HepG2 (cell line): ENCODE results near the gene MRPL28. TPM values are rescaled to one million over a fixed set of nuclear protein-coding genes. Genes with fewer than 3 reads are reported as not detected.

ENCODE experiments used
- AHR ChIP-seq: IDR thresholded peaks from 2 replicates; pipeline ENCODE4 v1.6.1; 2018; ENCODE audit warnings: missing genetic modification reagents, missing compliant biosample characterization
- BRD4 ChIP-seq: sonication (generic); formaldehyde crosslinking; IDR thresholded peaks from 2 replicates; pipeline ENCODE4 v1.4.0; 2020; ENCODE audit warnings: missing genetic modification reagents
- ETS1 ChIP-seq: sonication (generic); formaldehyde crosslinking; IDR thresholded peaks from 2 replicates; pipeline ENCODE4 v1.4.0; 2020; ENCODE audit warnings: missing genetic modification reagents
- GTF2F1 ChIP-seq: fragments of 150-350 bp; IDR thresholded peaks from 2 replicates; pipeline ENCODE4 v1.6.1; 2014; ENCODE audit warnings: low read length
- JUND ChIP-seq: sonication (generic); formaldehyde crosslinking; IDR thresholded peaks from 2 replicates; pipeline ENCODE4 v1.8.0; 2022; ENCODE audit warnings: mild to moderate bottlenecking, missing genetic modification reagents
- MAFG ChIP-seq: sonication (generic); formaldehyde crosslinking; IDR thresholded peaks from 2 replicates; pipeline ENCODE4 v1.5.1; 2020; ENCODE audit warnings: mild to moderate bottlenecking, missing genetic modification reagents
- POLR2AphosphoS2 ChIP-seq: IDR thresholded peaks from 2 replicates; pipeline ENCODE4 v1.6.1; 2011; ENCODE audit warnings: low read depth, low read length, improper control_type of control experiment
- RFX1 ChIP-seq: fragments of 450-650 bp; IDR thresholded peaks from 2 replicates; pipeline ENCODE4 v1.6.1; 2017
- SP2 ChIP-seq: sonication (generic); formaldehyde crosslinking; IDR thresholded peaks from 2 replicates; pipeline ENCODE4 v1.5.1; 2020; ENCODE audit warnings: mild to moderate bottlenecking, missing genetic modification reagents
- ZBTB20 ChIP-seq: sonication (generic); formaldehyde crosslinking; IDR thresholded peaks from 2 replicates; pipeline ENCODE4 v1.8.1; 2023; ENCODE audit warnings: missing genetic modification reagents, low read depth, mild to moderate bottlenecking, borderline replicate concordance
- ZGPAT ChIP-seq: IDR thresholded peaks from 2 replicates; pipeline ENCODE4 v1.6.1; 2016; ENCODE audit warnings: mild to moderate bottlenecking
- ZNF276 ChIP-seq: sonication (generic); formaldehyde crosslinking; IDR thresholded peaks from 2 replicates; pipeline ENCODE4 v1.4.0; 2020; ENCODE audit warnings: mild to moderate bottlenecking, low read depth, missing genetic modification reagents
- ZNF382 ChIP-seq: sonication (generic); formaldehyde crosslinking; IDR thresholded peaks from 2 replicates; pipeline ENCODE4 v1.5.0; 2020; ENCODE audit warnings: missing genetic modification reagents, mild to moderate bottlenecking, borderline replicate concordance
- ZNF549 ChIP-seq: sonication (generic); formaldehyde crosslinking; IDR thresholded peaks from 2 replicates; pipeline ENCODE4 v1.5.0; 2020; ENCODE audit warnings: missing genetic modification reagents
- ZNF567 ChIP-seq: sonication (generic); formaldehyde crosslinking; IDR thresholded peaks from 2 replicates; pipeline ENCODE4 v1.8.1; 2023; ENCODE audit warnings: mild to moderate bottlenecking, missing genetic modification reagents, borderline replicate concordance
- ZNF619 ChIP-seq: sonication (generic); formaldehyde crosslinking; IDR thresholded peaks from 2 replicates; pipeline ENCODE4 v1.4.0; 2020; ENCODE audit warnings: mild to moderate bottlenecking, missing genetic modification reagents
- ZNF790 ChIP-seq: sonication (generic); formaldehyde crosslinking; IDR thresholded peaks from 2 replicates; pipeline ENCODE4 v1.8.0; 2022; ENCODE audit warnings: missing genetic modification reagents, mild to moderate bottlenecking, borderline replicate concordance
- ZSCAN31 ChIP-seq: sonication (generic); formaldehyde crosslinking; IDR thresholded peaks from 2 replicates; pipeline ENCODE4 v1.5.0; 2020; ENCODE audit warnings: low read depth, mild to moderate bottlenecking, missing genetic modification reagents
- polyA plus RNA-seq, 8 experiments: library from polyadenylated mRNA; depleted of rRNA in 3 of 8; stranded (reverse) in 7 of 8; unstranded in 1 of 8; fragments of >200 nt; fragmentation: Illumina TruSeq in 4 of 8; extraction: Trizol in 4 of 8; gene quantifications; 2 replicates each; pipeline versions ENCODE4 v1.2.1 to v1.2.3, GENCODE V29; 2011 to 2016; ENCODE audit warnings: low read depth in 4 of 8, missing spikeins in 1 of 8, mixed read lengths in 1 of 8; ENCODE audit not compliant: insufficient read depth in 1 of 8
- total RNA-seq, 5 experiments: library from RNA; depleted of rRNA; stranded (reverse); fragments of >200 nt; fragmentation: Illumina TruSeq; extraction: Trizol; gene quantifications; 2 replicates each; pipeline ENCODE4 v1.2.3, GENCODE V29; 2016; ENCODE audit warnings: low read depth in 1 of 5
- TF ChIP-seq, protein P1 (sequence below): sonication (generic); formaldehyde crosslinking; IDR thresholded peaks from 2 replicates; pipeline ENCODE4 v1.4.0; 2020; ENCODE audit warnings: missing genetic modification reagents
- TF ChIP-seq, protein P2 (sequence below): sonication (generic); formaldehyde crosslinking; IDR thresholded peaks from 2 replicates; pipeline ENCODE4 v1.5.1; 2020; ENCODE audit warnings: mild to moderate bottlenecking, missing genetic modification reagents, borderline replicate concordance

MRPL28 gene
- total and polyA plus RNA-seq, 2 of the 13 experiments (the other 11 are each of a cell fraction or from before 2014, with no cell fraction given) = 114 to 135 TPM

GRCh38 chr16:361341-361871 lies 8.9 kb downstream of the MRPL28 start (continued):
- TF ChIP-seq, protein P1, sequence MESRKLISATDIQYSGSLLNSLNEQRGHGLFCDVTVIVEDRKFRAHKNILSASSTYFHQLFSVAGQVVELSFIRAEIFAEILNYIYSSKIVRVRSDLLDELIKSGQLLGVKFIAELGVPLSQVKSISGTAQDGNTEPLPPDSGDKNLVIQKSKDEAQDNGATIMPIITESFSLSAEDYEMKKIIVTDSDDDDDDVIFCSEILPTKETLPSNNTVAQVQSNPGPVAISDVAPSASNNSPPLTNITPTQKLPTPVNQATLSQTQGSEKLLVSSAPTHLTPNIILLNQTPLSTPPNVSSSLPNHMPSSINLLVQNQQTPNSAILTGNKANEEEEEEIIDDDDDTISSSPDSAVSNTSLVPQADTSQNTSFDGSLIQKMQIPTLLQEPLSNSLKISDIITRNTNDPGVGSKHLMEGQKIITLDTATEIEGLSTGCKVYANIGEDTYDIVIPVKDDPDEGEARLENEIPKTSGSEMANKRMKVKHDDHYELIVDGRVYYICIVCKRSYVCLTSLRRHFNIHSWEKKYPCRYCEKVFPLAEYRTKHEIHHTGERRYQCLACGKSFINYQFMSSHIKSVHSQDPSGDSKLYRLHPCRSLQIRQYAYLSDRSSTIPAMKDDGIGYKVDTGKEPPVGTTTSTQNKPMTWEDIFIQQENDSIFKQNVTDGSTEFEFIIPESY (CRISPR knock-in tag) = peak; percentile 46; the same call in 1 of the 2 replicates
- TF ChIP-seq ZSCAN31 (CRISPR knock-in tag) = no peak
- TF ChIP-seq, protein P2, sequence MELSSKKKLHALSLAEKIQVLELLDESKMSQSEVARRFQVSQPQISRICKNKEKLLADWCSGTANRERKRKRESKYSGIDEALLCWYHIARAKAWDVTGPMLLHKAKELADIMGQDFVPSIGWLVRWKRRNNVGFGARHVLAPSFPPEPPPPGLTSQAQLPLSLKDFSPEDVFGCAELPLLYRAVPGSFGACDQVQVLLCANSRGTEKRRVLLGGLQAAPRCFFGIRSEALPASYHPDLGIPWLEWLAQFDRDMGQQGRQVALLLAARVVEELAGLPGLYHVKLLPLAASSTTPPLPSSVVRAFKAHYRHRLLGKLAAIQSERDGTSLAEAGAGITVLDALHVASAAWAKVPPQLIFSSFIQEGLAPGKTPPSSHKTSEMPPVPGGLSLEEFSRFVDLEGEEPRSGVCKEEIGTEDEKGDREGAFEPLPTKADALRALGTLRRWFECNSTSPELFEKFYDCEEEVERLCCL (CRISPR knock-in tag) = 0 out of 2 replicates have a peak, but pooled peaks have one; percentile 20
- no peak for TF ChIP-seq POLR2AphosphoS2
- TF ChIP-seq GTF2F1 = no peak
- TF ChIP-seq BRD4 (CRISPR knock-in tag) = peak; percentile 65; the same call in 1 of the 2 replicates
- TF ChIP-seq ZNF549 (CRISPR knock-in tag) = no peak
- TF ChIP-seq RFX1 = peak; percentile 52; the same call in 1 of the 2 replicates
- TF ChIP-seq AHR = no peak
- 0 out of 2 replicates have a peak, but pooled peaks have one; percentile 47 for TF ChIP-seq ETS1 (CRISPR knock-in tag)
- no peak for TF ChIP-seq MAFG (CRISPR knock-in tag)
- no peak for TF ChIP-seq ZNF382 (CRISPR knock-in tag)
- TF ChIP-seq ZNF276 (CRISPR knock-in tag) = 0 out of 2 replicates have a peak, but pooled peaks have one; percentile 30
- TF ChIP-seq ZNF790 (CRISPR knock-in tag) = 0 out of 2 replicates have a peak, but pooled peaks have one; percentile 30
- TF ChIP-seq SP2 (CRISPR knock-in tag) = peak; percentile 24; the same call in 1 of the 2 replicates
- no peak for TF ChIP-seq JUND (CRISPR knock-in tag)
- TF ChIP-seq ZNF567 (CRISPR knock-in tag) = no peak
- TF ChIP-seq ZBTB20 (CRISPR knock-in tag) = no peak
- no peak for TF ChIP-seq ZGPAT
- 0 out of 2 replicates have a peak, but pooled peaks have one; percentile 2 for TF ChIP-seq ZNF619 (CRISPR knock-in tag)
